Ectodermal cell (in vitro differentiated cells): Measurements from ENCODE around the gene KRT74.

Source experiments
- H3K27ac ChIP-seq: 2 replicates; pipeline ENCODE4 v1.7.0; 2013; ENCODE audit warnings: mild to moderate bottlenecking, low read depth, low read length; ENCODE audit not compliant: insufficient read depth, poor library complexity, severe bottlenecking
- H3K27me3 ChIP-seq: 2 replicates; pipeline ENCODE4 v1.7.0; 2013; ENCODE audit warnings: mild to moderate bottlenecking, low read length; ENCODE audit not compliant: insufficient read depth, control insufficient read depth, poor library complexity, severe bottlenecking
- H3K36me3 ChIP-seq: one replicate; pipeline ENCODE4 v1.7.0; 2013; ENCODE audit warnings: low read length; ENCODE audit not compliant: control insufficient read depth, insufficient read depth
- H3K4me1 ChIP-seq: one replicate; pipeline ENCODE4 v1.7.0; 2013; ENCODE audit warnings: low read length; ENCODE audit not compliant: control insufficient read depth, insufficient read depth
- H3K4me3 ChIP-seq: 2 replicates; pipeline ENCODE4 v1.7.0; 2013; ENCODE audit warnings: low read depth, low read length, control low read depth; ENCODE audit not compliant: insufficient read depth
- H3K9me3 ChIP-seq: 2 replicates; pipeline ENCODE4 v1.7.0; 2013; ENCODE audit warnings: mild to moderate bottlenecking, low read length, moderate library complexity; ENCODE audit not compliant: control insufficient read depth
- WGBS, 2 experiments: methylation state at CpG; one replicate each; pipeline ENCODE4 v1.1.7; 2013; ENCODE audit warnings: missing lambda C conversion rate in 2 of 2; 5-methylcytosine and 5-hydroxymethylcytosine counted together

The KRT74 gene

DNA sequence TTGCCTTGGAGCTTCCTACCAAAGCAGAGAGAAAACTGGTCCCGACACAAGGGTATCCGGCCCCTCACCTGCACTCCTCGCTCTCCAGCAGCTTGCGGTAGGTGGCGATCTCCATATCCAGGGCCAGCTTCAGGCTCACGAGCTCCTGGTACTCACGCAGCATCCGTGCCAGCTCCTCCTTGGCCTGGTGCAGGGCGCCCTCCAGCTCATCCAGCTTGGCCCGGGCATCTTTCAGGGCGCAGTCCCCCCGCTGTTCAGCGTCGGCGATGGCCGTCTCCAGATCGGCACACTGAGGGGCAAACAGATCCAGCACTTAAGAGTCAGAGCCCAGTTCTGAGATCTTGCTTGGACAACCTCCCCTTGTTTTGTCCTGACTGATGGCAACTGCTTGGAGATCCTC is 13.9 kb upstream of the KRT74 start:
- Histone ChIP-seq H3K4me3 (no peak overlapping the region), H3K27ac (no peak overlapping the region), H3K4me1 (no peaks in the 10 kb centered on the region), H3K27me3 (no peaks in the 10 kb centered on the region), H3K36me3 (no peaks in the 10 kb centered on the region), H3K9me3 (no peaks in the 10 kb centered on the region)
- 86 to 87% methylated on average over 17 of the region's 17 CpGs for WGBS, 2 experiments

- H3K27ac ChIP-seq = no peak overlapping the region
- no peaks in the 10 kb centered on the region for H3K36me3 ChIP-seq
- no peak overlapping the region for H3K4me3 ChIP-seq
- H3K4me1 ChIP-seq = no peaks in the 10 kb centered on the region
- H3K27me3 ChIP-seq = no peaks in the 10 kb centered on the region
- WGBS, 2 experiments = 77 to 81% methylated on average over 9 of the region's 9 CpGs
- H3K9me3 ChIP-seq = no peaks in the 10 kb centered on the region
Measured at GRCh38 chr12:52585946-52586345, 12.3 kb upstream of the KRT74 start.

- Histone ChIP-seq H3K4me1 (no peaks in the 10 kb centered on the region), H3K9me3 (no peaks in the 10 kb centered on the region), H3K36me3 (no peaks in the 10 kb centered on the region), H3K27ac (no peak overlapping the region), H3K4me3 (no peak overlapping the region), H3K27me3 (no peaks in the 10 kb centered on the region)
- WGBS, 2 experiments = 86 to 99% methylated on average over 3 of the region's 3 CpGs
Measured at GRCh38 chr12:52585066-52585465, 11.4 kb upstream of the KRT74 start.

DNA sequence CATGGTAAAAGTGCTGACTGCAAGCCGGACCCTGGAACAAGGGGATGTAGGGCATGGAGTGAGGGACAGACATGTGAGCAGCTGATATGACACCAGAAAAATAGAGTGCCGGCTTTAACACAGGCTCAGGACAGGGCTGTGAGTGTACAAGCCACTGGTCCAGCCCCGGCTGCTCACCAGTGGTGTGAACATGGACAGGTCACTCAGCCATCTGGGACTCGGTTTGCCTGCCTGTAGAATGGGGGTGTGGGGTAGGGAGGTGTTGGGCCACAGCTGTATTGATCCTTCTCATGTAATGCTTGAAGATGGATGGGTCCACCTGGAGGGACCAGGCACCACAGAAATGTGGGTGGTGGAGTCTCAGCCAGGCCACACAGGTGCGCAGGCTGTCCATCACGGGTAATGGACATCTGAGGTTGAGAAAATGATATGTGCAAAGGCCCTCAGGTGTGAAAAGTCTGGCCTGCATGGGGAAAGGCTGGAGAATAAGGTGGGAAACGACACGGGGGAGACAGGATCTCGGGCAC is 10.6 kb upstream of the KRT74 start:
- 94% methylated on average over 9 of the region's 9 CpGs for WGBS, 2 experiments
- no peaks in the 10 kb centered on the region for H3K4me1 ChIP-seq
- H3K27me3 ChIP-seq = no peaks in the 10 kb centered on the region

DNA sequence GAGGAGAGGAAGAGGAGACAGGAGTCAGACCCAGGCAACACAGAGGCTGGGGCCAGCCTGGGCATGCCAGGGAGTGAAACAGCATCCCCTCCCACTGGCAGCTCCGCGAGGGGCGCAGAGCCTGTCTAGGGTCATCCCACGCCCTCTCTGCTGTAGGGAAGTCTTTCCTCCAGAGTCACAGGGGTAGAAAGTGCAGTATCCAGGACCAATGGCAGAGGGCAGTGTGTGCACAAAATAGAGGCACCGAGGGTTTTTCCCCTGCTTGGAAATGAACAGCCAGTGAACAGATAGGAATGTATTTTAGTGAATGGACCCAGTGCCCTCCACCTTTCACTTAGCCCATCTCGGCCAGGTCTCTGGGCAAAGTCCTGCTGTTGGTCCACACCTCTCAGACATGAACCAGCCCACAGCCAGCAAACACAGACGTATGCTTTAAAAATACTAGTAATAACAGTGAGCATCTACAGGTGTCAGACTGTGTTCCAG is 9.4 kb upstream of the KRT74 start:
- 21 to 23% methylated on average over 7 of the region's 7 CpGs for WGBS, 2 experiments
- no peak overlapping the region for H3K27ac ChIP-seq
- H3K9me3 ChIP-seq = no peaks in the 10 kb centered on the region
- no peak overlapping the region for H3K4me3 ChIP-seq
- H3K36me3 ChIP-seq = no peaks in the 10 kb centered on the region
- no peaks in the 10 kb centered on the region for H3K27me3 ChIP-seq
- H3K4me1 ChIP-seq = no peaks in the 10 kb centered on the region

More for the DNA sequence above, 10.6 kb upstream of the KRT74 start:
- no peak overlapping the region for H3K27ac ChIP-seq
- no peak overlapping the region for H3K4me3 ChIP-seq
- H3K36me3 ChIP-seq = no peaks in the 10 kb centered on the region
- H3K9me3 ChIP-seq = no peaks in the 10 kb centered on the region

GRCh38 chr12:52582486-52582885 is 8.8 kb upstream of the KRT74 start:
- Histone ChIP-seq H3K4me1 (no peaks in the 10 kb centered on the region), H3K36me3 (no peaks in the 10 kb centered on the region), H3K9me3 (no peaks in the 10 kb centered on the region), H3K27ac (no peak overlapping the region), H3K4me3 (no peak overlapping the region), H3K27me3 (no peaks in the 10 kb centered on the region)
- 66 to 79% methylated on average over 2 of the region's 2 CpGs for WGBS, 2 experiments

GRCh38 chr12:52581481-52581880 is 7.8 kb upstream of the KRT74 start:
- Histone ChIP-seq H3K36me3 (no peaks in the 10 kb centered on the region), H3K27ac (no peak overlapping the region), H3K4me3 (no peak overlapping the region), H3K9me3 (no peaks in the 10 kb centered on the region), H3K27me3 (no peaks in the 10 kb centered on the region), H3K4me1 (no peaks in the 10 kb centered on the region)
- 94 to 96% methylated on average over 6 of the region's 6 CpGs for WGBS, 2 experiments

GRCh38 chr12:52581066-52581465 is 7.4 kb upstream of the KRT74 start:
- 94% methylated on average over 7 of the region's 7 CpGs for WGBS, 2 experiments

GRCh38 chr12:52580496-52580895 is 6.9 kb upstream of the KRT74 start:
- 93 to 100% methylated on average over 1 of the region's 1 CpG for WGBS, 2 experiments
- no peaks in the 10 kb centered on the region for H3K4me1 ChIP-seq
- H3K27ac ChIP-seq = no peak overlapping the region
- no peak overlapping the region for H3K4me3 ChIP-seq
- no peaks in the 10 kb centered on the region for H3K27me3 ChIP-seq
- no peaks in the 10 kb centered on the region for H3K9me3 ChIP-seq
- H3K36me3 ChIP-seq = no peaks in the 10 kb centered on the region

More at GRCh38 chr12:52581066-52581465, 7.4 kb upstream of the KRT74 start:
- Histone ChIP-seq H3K27ac (no peak overlapping the region), H3K36me3 (no peaks in the 10 kb centered on the region), H3K4me3 (no peak overlapping the region), H3K27me3 (no peaks in the 10 kb centered on the region), H3K9me3 (no peaks in the 10 kb centered on the region), H3K4me1 (no peaks in the 10 kb centered on the region)

DNA sequence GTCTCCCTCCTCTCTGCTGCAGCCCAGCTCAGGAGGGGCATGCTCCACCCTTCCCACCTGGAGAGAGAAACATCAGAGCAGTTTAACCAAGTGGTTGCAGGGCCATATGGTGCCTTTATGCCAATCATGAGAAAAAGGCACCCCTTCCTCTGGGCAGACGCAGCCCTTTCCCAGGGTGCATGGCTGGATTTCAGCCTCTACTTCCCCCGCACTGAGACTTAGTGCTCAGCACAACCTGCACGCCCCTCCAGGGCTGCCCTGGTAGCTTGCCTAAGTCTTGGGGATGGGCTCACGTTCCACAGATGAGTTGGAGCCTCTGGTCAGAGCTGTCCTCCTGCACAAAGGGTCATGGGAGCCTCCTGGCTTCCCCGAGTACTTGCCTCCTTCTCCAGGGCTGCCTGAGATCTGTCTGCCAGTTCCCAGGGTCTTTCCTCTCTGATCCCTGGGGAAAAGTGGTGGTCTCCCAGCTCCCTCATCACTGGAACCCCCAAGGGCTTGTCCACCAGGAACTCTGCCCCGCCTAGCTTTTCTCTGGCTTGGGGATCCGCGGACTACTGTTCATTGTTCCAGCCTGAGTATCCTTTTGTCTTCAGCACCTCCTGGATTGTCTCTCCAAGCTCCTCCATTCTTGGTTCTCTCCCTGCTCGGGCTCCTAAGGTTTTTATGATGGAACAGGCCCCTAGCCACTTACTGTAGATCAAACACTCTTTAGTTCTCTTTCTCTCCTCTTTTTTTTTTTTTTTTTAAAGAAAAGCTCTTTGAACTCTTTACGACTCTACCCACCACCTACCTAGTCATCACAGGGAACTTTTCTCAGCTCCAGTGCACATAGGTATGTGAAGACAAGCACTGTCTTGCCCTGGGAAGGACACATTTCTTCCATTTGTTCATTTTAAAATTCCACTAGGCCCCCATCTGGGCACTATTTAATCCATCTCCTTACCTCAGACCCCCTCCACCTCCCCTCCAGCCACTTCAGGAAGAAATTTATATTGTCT is 6.1 kb upstream of the KRT74 start:
- Histone ChIP-seq H3K4me3 (no peak overlapping the region), H3K27me3 (no peaks in the 10 kb centered on the region), H3K9me3 (no peaks in the 10 kb centered on the region), H3K36me3 (no peaks in the 10 kb centered on the region), H3K27ac (no peak overlapping the region), H3K4me1 (no peaks in the 10 kb centered on the region)
- 87 to 88% methylated on average over 10 of the region's 10 CpGs for WGBS, 2 experiments
